ENCODE measurements around the gene SLC2A8. TPM values are rescaled to one million over a fixed set of nuclear protein-coding genes. Genes with fewer than 3 reads are reported as not detected.

Gene SLC2A8
- total and polyA plus RNA-seq, 2 donors (not counting 1 experiment from before 2014, with no cell fraction given) = 8.3 to 14.2 TPM

GRCh38 chr9:127399736-127400269 is 2.8 kb downstream of the SLC2A8 start:
- peaks cover 8% of the 10 kb centered on the region for H3K79me2 ChIP-seq (ENCODE audit: control insufficient read depth, insufficient read depth, low read length)
- H3K36me3 ChIP-seq (replicated peaks in 1 of 2; ENCODE audit: control extremely low read depth in 1 of 2, control insufficient read depth in 1 of 2, extremely low read depth in 1 of 2, insufficient read depth in 2 of 2, low read length in 1 of 2) = peaks cover 0 to 3% of the 10 kb centered on the region in 2 experiments
- no peaks in the 10 kb centered on the region for H3K9me3 ChIP-seq (ENCODE audit: control extremely low read depth in 1 of 3, control insufficient read depth in 2 of 3, insufficient read depth in 1 of 3, low read length in 2 of 3)
- H4K20me1 ChIP-seq (ENCODE audit: control insufficient read depth, insufficient read depth, low read length, poor library complexity, severe bottlenecking) = no peaks in the 10 kb centered on the region
- peaks cover 4 to 16% of the 10 kb centered on the region in 2 donors for H3K4me1 ChIP-seq (ENCODE audit: control insufficient read depth in 2 of 2, insufficient read depth in 2 of 2, low read length in 2 of 2)
- Mint-ChIP-seq H3K27me3 (no peaks in the 10 kb centered on the region), H3K9me3 (ENCODE audit: insufficient read depth) (no peaks in the 10 kb centered on the region), H3K27ac (no peak overlapping the region), H3K4me3 (no peak overlapping the region), H3K4me1 (peaks cover 14% of the 10 kb centered on the region)
- no peak overlapping the region for H3K27ac ChIP-seq (ENCODE audit: low read length in 2 of 2)
- peaks cover 0 to 7% (median 2%) of the 10 kb centered on the region in 4 experiments for H3K27me3 ChIP-seq (replicated peaks in 1 of 4; ENCODE audit: control extremely low read depth in 1 of 4, control insufficient read depth in 3 of 4, insufficient read depth in 4 of 4, low read length in 3 of 4)
- no peak for ATAC-seq (ENCODE audit: low read depth)
- intact Hi-C loops (cut with micrococcal nuclease) = loop anchor here (5.0 kb wide), 1 partner anchor 317 kb away; the partner anchor contains the start of genes PTRH1 and TTC16
- over 99% methylated on average over 14 of the region's 14 CpGs for WGBS (ENCODE audit: insufficient coverage)
- no peak overlapping the region for H2AFZ ChIP-seq (ENCODE audit: insufficient read depth, low read depth, low read length, poor library complexity, severe bottlenecking)
- H3K4me3 ChIP-seq (ENCODE audit: control extremely low read depth in 1 of 5, extremely low read depth in 1 of 5, insufficient read depth in 1 of 5, low read depth in 2 of 5, low read length in 4 of 5) = no peak overlapping the region
- TF ChIP-seq EZH2 (IDR thresholded peaks at IDR 0.05; ENCODE audit: borderline replicate concordance, insufficient read depth, low read depth, low read length, poor library complexity, severe bottlenecking) = no peak
- TF ChIP-seq, protein P1, sequence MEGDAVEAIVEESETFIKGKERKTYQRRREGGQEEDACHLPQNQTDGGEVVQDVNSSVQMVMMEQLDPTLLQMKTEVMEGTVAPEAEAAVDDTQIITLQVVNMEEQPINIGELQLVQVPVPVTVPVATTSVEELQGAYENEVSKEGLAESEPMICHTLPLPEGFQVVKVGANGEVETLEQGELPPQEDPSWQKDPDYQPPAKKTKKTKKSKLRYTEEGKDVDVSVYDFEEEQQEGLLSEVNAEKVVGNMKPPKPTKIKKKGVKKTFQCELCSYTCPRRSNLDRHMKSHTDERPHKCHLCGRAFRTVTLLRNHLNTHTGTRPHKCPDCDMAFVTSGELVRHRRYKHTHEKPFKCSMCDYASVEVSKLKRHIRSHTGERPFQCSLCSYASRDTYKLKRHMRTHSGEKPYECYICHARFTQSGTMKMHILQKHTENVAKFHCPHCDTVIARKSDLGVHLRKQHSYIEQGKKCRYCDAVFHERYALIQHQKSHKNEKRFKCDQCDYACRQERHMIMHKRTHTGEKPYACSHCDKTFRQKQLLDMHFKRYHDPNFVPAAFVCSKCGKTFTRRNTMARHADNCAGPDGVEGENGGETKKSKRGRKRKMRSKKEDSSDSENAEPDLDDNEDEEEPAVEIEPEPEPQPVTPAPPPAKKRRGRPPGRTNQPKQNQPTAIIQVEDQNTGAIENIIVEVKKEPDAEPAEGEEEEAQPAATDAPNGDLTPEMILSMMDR (IDR thresholded peaks at IDR 0.05) = no peak
- POLR2A ChIA-PET = interaction anchor here (0.7 to 1.7 kb wide), 2 partner anchors 51 to 368 kb away, joined by 3 to 4 read pairs; partner anchors contain the start of genes LRSAM1 and RPL12
- CTCF ChIA-PET = interaction anchor here (0.7 to 1.0 kb wide), 6 partner anchors 111 to 335 kb away, joined by 3 to 5 read pairs (median 4); partner anchors contain the start of gene TOR2A
- H3K4me2 ChIP-seq (replicated peaks; ENCODE audit: low read depth, low read length, poor library complexity, severe bottlenecking) = no peak overlapping the region
- H3K9ac ChIP-seq (ENCODE audit: low read length) = no peak overlapping the region
- DNase-seq = no peak

GRCh38 chr9:127402401-127403090 is 5.6 kb downstream of the SLC2A8 start:
- POLR2A ChIA-PET = interaction anchor here (0.6 kb wide), 1 partner anchor 150 kb away, joined by 3 read pairs; no protein-coding TSS in a partner anchor

More at GRCh38 chr9:127402401-127403090, 5.6 kb downstream of the SLC2A8 start:
- intact Hi-C loops (cut with micrococcal nuclease) = no loop called here
- Histone ChIP-seq H3K27me3 (replicated peaks in 1 of 4; ENCODE audit: control extremely low read depth in 1 of 4, control insufficient read depth in 3 of 4, insufficient read depth in 4 of 4, low read length in 3 of 4) (peaks cover 0 to 4% (median 0%) of the 10 kb centered on the region in 4 experiments), H3K27ac (ENCODE audit: low read length in 2 of 2) (no peak overlapping the region), H4K20me1 (ENCODE audit: control insufficient read depth, insufficient read depth, low read length, poor library complexity, severe bottlenecking) (no peaks in the 10 kb centered on the region), H3K4me3 (ENCODE audit: control extremely low read depth in 1 of 5, extremely low read depth in 1 of 5, insufficient read depth in 1 of 5, low read depth in 2 of 5, low read length in 4 of 5) (no peak overlapping the region), H3K9ac (ENCODE audit: low read length) (no peak overlapping the region), H3K9me3 (ENCODE audit: control extremely low read depth in 1 of 3, control insufficient read depth in 2 of 3, insufficient read depth in 1 of 3, low read length in 2 of 3) (no peaks in the 10 kb centered on the region), H2AFZ (ENCODE audit: insufficient read depth, low read depth, low read length, poor library complexity, severe bottlenecking) (no peak overlapping the region), H3K4me1 (ENCODE audit: control insufficient read depth in 2 of 2, insufficient read depth in 2 of 2, low read length in 2 of 2) (peaks cover 0 to 10% of the 10 kb centered on the region in 2 donors), H3K79me2 (ENCODE audit: control insufficient read depth, insufficient read depth, low read length) (peaks cover 8% of the 10 kb centered on the region), H3K36me3 (replicated peaks in 1 of 2; ENCODE audit: control extremely low read depth in 1 of 2, control insufficient read depth in 1 of 2, extremely low read depth in 1 of 2, insufficient read depth in 2 of 2, low read length in 1 of 2) (peaks cover 0 to 5% of the 10 kb centered on the region in 2 experiments), H3K4me2 (replicated peaks; ENCODE audit: low read depth, low read length, poor library complexity, severe bottlenecking) (no peak overlapping the region)
- no peak for ATAC-seq (ENCODE audit: low read depth)
- Mint-ChIP-seq H3K4me3 (no peak overlapping the region), H3K4me1 (peaks cover 7% of the 10 kb centered on the region), H3K27ac (no peak overlapping the region), H3K27me3 (no peaks in the 10 kb centered on the region), H3K9me3 (ENCODE audit: insufficient read depth) (no peaks in the 10 kb centered on the region)
- TF ChIP-seq, protein P1 (IDR thresholded peaks at IDR 0.05) = no peak
- no peak for TF ChIP-seq EZH2 (IDR thresholded peaks at IDR 0.05; ENCODE audit: borderline replicate concordance, insufficient read depth, low read depth, low read length, poor library complexity, severe bottlenecking)
- DNase-seq = no peak
- CTCF ChIA-PET = no interaction called here
- 77% methylated on average over 14 of the region's 18 CpGs for WGBS (ENCODE audit: insufficient coverage)
